ENCODE measurements around the gene HMGCL.

Gene HMGCL

GRCh38 chr1:23864801-23865542 lies 39.7 kb upstream of the HMGCL start:
- no peak for TF ChIP-seq GLIS3 (CRISPR knock-in tag; IDR thresholded peaks at IDR 0.05)
- no peak for TF ChIP-seq TOX (CRISPR knock-in tag; IDR thresholded peaks at IDR 0.05; ENCODE audit: borderline replicate concordance)
- no peak for TF ChIP-seq ZFP3 (CRISPR knock-in tag; IDR thresholded peaks at IDR 0.05)
- TF ChIP-seq ZC3H10 (CRISPR knock-in tag; IDR thresholded peaks at IDR 0.05) = no peak
- no peak for TF ChIP-seq CSRNP3 (CRISPR knock-in tag; IDR thresholded peaks at IDR 0.05)
- TF ChIP-seq PPARA (CRISPR knock-in tag; IDR thresholded peaks at IDR 0.05; ENCODE audit: borderline replicate concordance) = no peak
- no peak for TF ChIP-seq SNAI2 (CRISPR knock-in tag; IDR thresholded peaks at IDR 0.05)
- no peak for TF ChIP-seq CSDC2 (CRISPR knock-in tag; IDR thresholded peaks at IDR 0.05)
- no peak for ATAC-seq

GRCh38 chr1:23862640-23863039 lies 37.4 kb upstream of the HMGCL start:
- no peak for ATAC-seq
- no peak for TF ChIP-seq PATZ1 (CRISPR knock-in tag; IDR thresholded peaks at IDR 0.05; ENCODE audit: borderline replicate concordance)
- TF ChIP-seq CREB5 (CRISPR knock-in tag; IDR thresholded peaks at IDR 0.05; ENCODE audit: low read depth) = no peak
- no peak for TF ChIP-seq ARNTL (CRISPR knock-in tag; IDR thresholded peaks at IDR 0.05; ENCODE audit: borderline replicate concordance, low read depth)
- no peak for TF ChIP-seq ESRRG (CRISPR knock-in tag; IDR thresholded peaks at IDR 0.05)
- TF ChIP-seq TCF4 (CRISPR knock-in tag; IDR thresholded peaks at IDR 0.05; ENCODE audit: borderline replicate concordance) = no peak
- TF ChIP-seq TSHZ2 (CRISPR knock-in tag; IDR thresholded peaks at IDR 0.05) = no peak
- TF ChIP-seq TOX (CRISPR knock-in tag; IDR thresholded peaks at IDR 0.05; ENCODE audit: borderline replicate concordance) = no peak
- no peak for TF ChIP-seq ZFP3 (CRISPR knock-in tag; IDR thresholded peaks at IDR 0.05)
- TF ChIP-seq OSR1 (CRISPR knock-in tag; IDR thresholded peaks at IDR 0.05) = no peak
- no peak for TF ChIP-seq ZC3H10 (CRISPR knock-in tag; IDR thresholded peaks at IDR 0.05)
- TF ChIP-seq ZNF565 (CRISPR knock-in tag; conservative IDR thresholded peaks at IDR 0.05; ENCODE audit: low read depth) = no peak
- no peak for TF ChIP-seq SNAI2 (CRISPR knock-in tag; IDR thresholded peaks at IDR 0.05)
- TF ChIP-seq CSRNP3 (CRISPR knock-in tag; IDR thresholded peaks at IDR 0.05) = no peak
- TF ChIP-seq ZNF8 (CRISPR knock-in tag; IDR thresholded peaks at IDR 0.05) = no peak
- TF ChIP-seq CSDC2 (CRISPR knock-in tag; IDR thresholded peaks at IDR 0.05) = no peak

- ATAC-seq = no peak
- TF ChIP-seq RARB (CRISPR knock-in tag; IDR thresholded peaks at IDR 0.05) = no peak
- TF ChIP-seq TCF4 (CRISPR knock-in tag; IDR thresholded peaks at IDR 0.05; ENCODE audit: borderline replicate concordance) = no peak
- no peak for TF ChIP-seq ZNF565 (CRISPR knock-in tag; conservative IDR thresholded peaks at IDR 0.05; ENCODE audit: low read depth)
- no peak for TF ChIP-seq ARNTL (CRISPR knock-in tag; IDR thresholded peaks at IDR 0.05; ENCODE audit: borderline replicate concordance, low read depth)
- no peak for TF ChIP-seq PPARA (CRISPR knock-in tag; IDR thresholded peaks at IDR 0.05; ENCODE audit: borderline replicate concordance)
- TF ChIP-seq POU6F1 (CRISPR knock-in tag; IDR thresholded peaks at IDR 0.05; ENCODE audit: borderline replicate concordance, low read depth) = no peak
- TF ChIP-seq GLIS3 (CRISPR knock-in tag; IDR thresholded peaks at IDR 0.05) = no peak
- TF ChIP-seq CSRNP3 (CRISPR knock-in tag; IDR thresholded peaks at IDR 0.05) = no peak
- no peak for TF ChIP-seq ZNF8 (CRISPR knock-in tag; IDR thresholded peaks at IDR 0.05)
- no peak for TF ChIP-seq CSDC2 (CRISPR knock-in tag; IDR thresholded peaks at IDR 0.05)
- no peak for TF ChIP-seq ISL1 (CRISPR knock-in tag; IDR thresholded peaks at IDR 0.05)
- TF ChIP-seq OSR1 (CRISPR knock-in tag; IDR thresholded peaks at IDR 0.05) = no peak
- no peak for TF ChIP-seq TSHZ2 (CRISPR knock-in tag; IDR thresholded peaks at IDR 0.05)
Observed at GRCh38 chr1:23854568-23854967, 29.3 kb upstream of the HMGCL start.
